Neuronal stem cell (in vitro differentiated cells): Measurements from ENCODE around the gene POLR1G.

ENCODE experiments used
- DNase-seq: peaks from one replicate; pipeline ENCODE4 v3.0.0-alpha.2; 2013; ENCODE audit warnings: low spot score
- H2AFZ ChIP-seq: one replicate; pipeline ENCODE4 v1.6.1; 2013; ENCODE audit warnings: mild to moderate bottlenecking, low read length, inconsistent platforms
- H2AK5ac ChIP-seq: 2 replicates; pipeline ENCODE4 v1.6.1; 2013; ENCODE audit warnings: low read depth, mild to moderate bottlenecking, inconsistent platforms, low read length, moderate library complexity, mixed read lengths
- H2BK120ac ChIP-seq: 2 replicates; pipeline ENCODE4 v1.6.1; 2013; ENCODE audit warnings: low read depth, mild to moderate bottlenecking, inconsistent platforms, low read length, moderate library complexity, mixed read lengths
- H2BK12ac ChIP-seq: one replicate; pipeline ENCODE4 v1.6.1; 2013; ENCODE audit warnings: low read length, inconsistent platforms
- H2BK15ac ChIP-seq: 2 replicates; pipeline ENCODE4 v1.6.1; 2013; ENCODE audit warnings: mild to moderate bottlenecking, low read length, inconsistent platforms, mixed read lengths
- H2BK5ac ChIP-seq: one replicate; pipeline ENCODE4 v1.6.1; 2013; ENCODE audit warnings: inconsistent platforms, mild to moderate bottlenecking, low read length, moderate library complexity
- H3K14ac ChIP-seq: one replicate; pipeline ENCODE4 v1.6.1; 2013; ENCODE audit warnings: low read length, inconsistent platforms
- H3K18ac ChIP-seq: 2 replicates; pipeline ENCODE4 v1.6.1; 2013; ENCODE audit warnings: low read length, inconsistent platforms
- H3K23ac ChIP-seq: 2 replicates; pipeline ENCODE4 v1.6.1; 2013; ENCODE audit warnings: low read depth, mild to moderate bottlenecking, mixed read lengths, low read length, inconsistent platforms; ENCODE audit not compliant: poor library complexity
- H3K27ac ChIP-seq: replicated peaks from 3 replicates; pipeline ENCODE4 v1.5.1; 2013; ENCODE audit warnings: low read length, inconsistent platforms
- H3K27me3 ChIP-seq, 3 experiments: 2 replicates each; pipeline ENCODE4 v1.6.1; 2013; ENCODE audit warnings: low read length in 3 of 3, mild to moderate bottlenecking in 2 of 3, inconsistent platforms in 1 of 3, low read depth in 1 of 3, mixed read lengths in 1 of 3, moderate library complexity in 1 of 3; ENCODE audit not compliant: control insufficient read depth in 3 of 3, insufficient read depth in 3 of 3
- H3K36me3 ChIP-seq, 2 donors: replicated peaks in 1 of 2; 2 replicates each; pipeline ENCODE4 v1.6.1; 2013; ENCODE audit warnings: low read length in 2 of 2; ENCODE audit not compliant: control insufficient read depth in 2 of 2, insufficient read depth in 2 of 2
- H3K4ac ChIP-seq: 2 replicates; pipeline ENCODE4 v1.6.1; 2013; ENCODE audit warnings: inconsistent platforms, mild to moderate bottlenecking, low read length, moderate library complexity
- H3K4me1 ChIP-seq, 2 donors: 1 replicate in 1 of 2; 2 replicates in 1 of 2; pipeline ENCODE4 v1.6.1; 2013; ENCODE audit warnings: low read length in 2 of 2, low read depth in 1 of 2; ENCODE audit not compliant: control insufficient read depth in 2 of 2, insufficient read depth in 1 of 2
- H3K4me2 ChIP-seq: one replicate; pipeline ENCODE4 v1.6.1; 2013; ENCODE audit warnings: mild to moderate bottlenecking, low read length, inconsistent platforms; ENCODE audit not compliant: insufficient read depth, poor library complexity, severe bottlenecking
- H3K4me3 ChIP-seq, 2 donors: 2 replicates each; pipeline ENCODE4 v1.5.1; 2013; ENCODE audit warnings: low read length in 2 of 2, mild to moderate bottlenecking in 2 of 2, inconsistent platforms in 1 of 2, moderate library complexity in 1 of 2
- H3K79me1 ChIP-seq: one replicate; pipeline ENCODE4 v1.6.1; 2013; ENCODE audit warnings: low read depth, mild to moderate bottlenecking, inconsistent platforms, low read length, moderate library complexity
- H3K9ac ChIP-seq: one replicate; pipeline ENCODE4 v1.6.1; 2013; ENCODE audit warnings: mild to moderate bottlenecking, low read depth, low read length, inconsistent platforms; ENCODE audit not compliant: poor library complexity
- H3K9me3 ChIP-seq, 2 donors: replicated peaks in 1 of 2; 2 replicates each; pipeline versions ENCODE3 to v1.6.1; 2013; ENCODE audit warnings: low read length in 2 of 2, mild to moderate bottlenecking in 2 of 2, inconsistent platforms in 1 of 2, low read depth in 1 of 2, mixed read lengths in 1 of 2, moderate library complexity in 1 of 2; ENCODE audit not compliant: control insufficient read depth in 2 of 2, insufficient read depth in 1 of 2
- H4K8ac ChIP-seq: one replicate; pipeline ENCODE4 v1.6.1; 2013; ENCODE audit warnings: low read depth, mild to moderate bottlenecking, inconsistent platforms, low read length, moderate library complexity
- H4K91ac ChIP-seq: one replicate; pipeline ENCODE4 v1.6.1; 2013; ENCODE audit warnings: low read length, low read depth, mild to moderate bottlenecking, inconsistent platforms; ENCODE audit not compliant: poor library complexity
- WGBS, 2 donors: extraction: QIAGEN DNeasy Blood & Tissue Kit; methylation state at CpG; one replicate each; pipeline ENCODE4 v1.1.7; 2013; ENCODE audit warnings: missing lambda C conversion rate in 2 of 2, mixed read lengths in 1 of 2; ENCODE audit not compliant: insufficient read length in 2 of 2, insufficient replicate concordance in 1 of 2; ENCODE audit errors: extremely low coverage in 2 of 2; 5-methylcytosine and 5-hydroxymethylcytosine counted together

POLR1G gene

DNA sequence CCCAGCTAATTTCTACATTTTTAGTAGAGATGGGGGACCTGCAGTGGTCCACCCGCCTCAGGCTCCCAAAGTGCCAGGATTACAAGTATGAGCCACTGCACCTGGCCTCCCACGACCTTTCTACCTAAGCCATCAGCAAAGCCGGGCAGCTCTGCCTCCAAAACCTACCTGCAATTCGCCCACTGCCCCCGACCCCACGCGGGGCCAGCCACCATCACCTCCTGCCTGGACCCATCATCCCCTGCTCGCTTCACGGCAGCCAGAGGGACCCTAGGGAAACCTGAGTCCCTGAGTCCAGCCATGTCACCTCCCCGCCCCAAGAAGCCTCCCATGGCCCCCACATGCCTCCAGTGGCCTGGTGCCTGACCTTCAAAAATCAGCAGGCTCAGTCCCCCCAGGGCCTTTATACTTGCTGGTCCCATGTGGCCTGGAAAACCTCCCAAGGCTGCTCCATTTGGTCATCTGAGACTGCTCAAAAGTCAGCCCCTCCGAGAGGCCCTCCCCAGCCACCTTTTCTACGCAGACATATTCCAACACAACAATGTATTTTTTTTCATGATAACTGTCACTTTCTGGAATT, 48.1 kb upstream of the POLR1G start:
- H2BK15ac ChIP-seq = no peak overlapping the region

DNA sequence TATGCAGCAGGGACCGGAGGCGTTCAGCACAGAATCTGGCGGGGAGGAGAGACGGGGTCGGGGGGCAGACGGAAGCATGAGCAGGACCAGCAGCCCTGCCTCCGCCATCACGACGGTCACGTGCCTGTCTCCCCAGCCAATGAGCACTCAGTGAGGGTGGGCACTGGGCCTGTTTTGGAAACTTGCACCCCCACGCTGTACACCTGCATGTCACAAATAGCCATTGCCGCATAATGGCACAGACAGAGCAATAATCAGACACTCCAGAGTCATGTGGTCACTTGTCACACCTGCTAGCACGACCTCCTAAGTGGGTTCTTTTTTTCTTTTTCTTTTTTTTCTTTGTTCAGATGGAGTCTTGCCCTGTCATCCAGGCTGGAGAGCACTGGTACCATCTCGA, 44.8 kb upstream of the POLR1G start:
- Histone ChIP-seq H3K14ac (no peak overlapping the region), H3K79me1 (peaks cover 10% of the 10 kb centered on the region), H2BK5ac (no peak overlapping the region), H3K27ac (no peak overlapping the region), H4K91ac (no peak overlapping the region), H4K8ac (no peak overlapping the region), H2BK120ac (no peak overlapping the region), H3K4ac (no peak overlapping the region), H3K9ac (no peak overlapping the region), H2BK12ac (no peak overlapping the region), H3K4me2 (no peak overlapping the region), H2AK5ac (no peak overlapping the region), H3K4me1 (no peaks in the 10 kb centered on the region), H3K23ac (peak overlapping the region; percentile 68), H3K9me3 (peaks cover 0 to 2% of the 10 kb centered on the region in 2 donors), H2BK15ac (no peak overlapping the region), H3K27me3 (peaks cover 0 to 2% (median 0%) of the 10 kb centered on the region in 3 experiments), H3K4me3 (no peak overlapping the region), H3K36me3 (peaks cover 54 to 84% of the 10 kb centered on the region in 2 donors), H3K18ac (peak overlapping the region; percentile 36), H2AFZ (no peak overlapping the region)
- DNase-seq = no peak
- WGBS, 2 donors = no CpG with 5 or more reads among the region's 14 CpGs

More for the DNA sequence above, 48.1 kb upstream of the POLR1G start:
- no peak overlapping the region for H3K9ac ChIP-seq
- H3K4me1 ChIP-seq = no peaks in the 10 kb centered on the region
- H2AK5ac ChIP-seq = no peak overlapping the region
- H3K14ac ChIP-seq = no peak overlapping the region
- H3K36me3 ChIP-seq = peaks cover 66 to 87% of the 10 kb centered on the region in 2 donors
- peak overlapping the region; percentile 5 for H2BK5ac ChIP-seq
- H3K27ac ChIP-seq = no peak overlapping the region
- H2AFZ ChIP-seq = no peak overlapping the region
- H3K27me3 ChIP-seq = peaks cover 0 to 2% (median 0%) of the 10 kb centered on the region in 3 experiments
- DNase-seq = no peak
- no peak overlapping the region for H2BK120ac ChIP-seq
- H3K79me1 ChIP-seq = peaks cover 6% of the 10 kb centered on the region
- peak overlapping the region; percentile 85 for H3K23ac ChIP-seq
- no CpG with 5 or more reads among the region's 12 CpGs for WGBS, 2 donors
- H3K4me3 ChIP-seq = no peak overlapping the region
- no peak overlapping the region for H4K91ac ChIP-seq
- H3K4me2 ChIP-seq = no peak overlapping the region
- H2BK12ac ChIP-seq = no peak overlapping the region
- no peak overlapping the region for H3K4ac ChIP-seq
- no peak overlapping the region for H4K8ac ChIP-seq
- peaks cover 0 to 5% of the 10 kb centered on the region in 2 donors for H3K9me3 ChIP-seq
- H3K18ac ChIP-seq = no peak overlapping the region

DNA sequence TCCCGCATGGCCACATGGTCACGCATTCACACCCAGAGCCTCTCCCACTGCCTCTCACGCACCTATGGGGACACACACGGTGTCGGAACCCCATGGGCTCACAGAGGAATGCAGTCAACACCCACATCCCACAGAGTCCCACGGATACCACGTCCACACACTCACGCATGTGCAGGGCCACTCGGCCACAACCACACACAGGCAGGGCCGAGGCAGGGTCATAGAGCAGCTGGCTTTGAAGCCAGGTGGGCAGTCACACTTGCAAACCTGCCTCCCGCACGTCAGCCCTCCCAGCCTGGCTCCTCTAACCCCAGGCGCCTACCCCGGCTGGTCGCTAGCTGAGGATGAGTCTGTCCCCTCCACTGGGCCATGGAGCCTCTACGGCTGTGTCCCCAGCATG, 44.2 kb upstream of the POLR1G start:
- Histone ChIP-seq H4K91ac (no peak overlapping the region), H3K79me1 (peaks cover 10% of the 10 kb centered on the region), H3K4me1 (no peaks in the 10 kb centered on the region), H2AFZ (no peak overlapping the region), H3K4me3 (no peak overlapping the region), H4K8ac (no peak overlapping the region), H2AK5ac (no peak overlapping the region), H3K9me3 (peaks cover 0 to 2% of the 10 kb centered on the region in 2 donors), H3K27me3 (peaks cover 0 to 2% (median 0%) of the 10 kb centered on the region in 3 experiments), H3K27ac (no peak overlapping the region), H2BK12ac (no peak overlapping the region), H2BK5ac (no peak overlapping the region), H3K4me2 (no peak overlapping the region), H3K23ac (peak overlapping the region; percentile 89), H3K9ac (peak overlapping the region; percentile 67), H2BK120ac (no peak overlapping the region), H3K18ac (no peak overlapping the region), H3K36me3 (peaks cover 47 to 80% of the 10 kb centered on the region in 2 donors), H3K14ac (no peak overlapping the region), H3K4ac (no peak overlapping the region), H2BK15ac (no peak overlapping the region)
- DNase-seq = no peak
- WGBS, 2 donors = no CpG with 5 or more reads among the region's 16 CpGs

DNA sequence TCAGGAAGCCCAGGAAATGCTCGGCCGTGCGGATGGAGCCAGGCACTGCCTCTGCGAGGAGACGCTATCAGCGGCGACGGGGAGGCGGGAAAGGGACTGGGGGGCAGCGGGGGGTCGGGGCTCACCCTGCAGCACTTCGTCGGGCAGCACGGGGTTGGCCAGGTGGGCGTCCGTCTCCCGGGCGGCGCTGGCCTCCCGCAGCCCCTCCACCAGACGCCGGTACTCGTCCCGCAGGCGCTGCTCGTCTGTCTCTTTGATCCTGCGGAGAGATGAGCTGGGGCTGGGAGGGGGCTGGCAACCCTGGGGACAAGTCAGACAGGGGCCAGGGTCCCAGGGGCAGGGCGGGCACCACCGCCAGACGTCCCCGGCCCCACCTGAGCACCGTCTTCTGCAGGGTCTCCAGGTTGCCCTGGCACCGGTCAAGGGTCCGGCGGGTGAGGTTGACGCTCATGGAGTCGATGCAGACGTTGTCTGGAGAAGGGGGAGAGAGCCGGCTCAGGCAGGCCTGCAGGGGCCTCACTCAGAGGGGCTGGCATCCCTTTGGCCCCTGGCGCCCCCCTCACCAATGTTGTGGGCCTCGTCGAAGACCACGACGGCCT, 42.5 kb upstream of the POLR1G start:
- H2BK12ac ChIP-seq = no peak overlapping the region
- H2AK5ac ChIP-seq = no peak overlapping the region
- H3K79me1 ChIP-seq = peaks cover 10% of the 10 kb centered on the region
- H3K4me1 ChIP-seq = peaks cover 0 to 3% of the 10 kb centered on the region in 2 donors
- H3K23ac ChIP-seq = peak overlapping the region; percentile 43
- no peak overlapping the region for H2BK120ac ChIP-seq
- WGBS, 2 donors = no CpG with 5 or more reads among the region's 44 CpGs
- H3K27ac ChIP-seq = no peak overlapping the region
- no peak overlapping the region for H2AFZ ChIP-seq
- peaks cover 0 to 2% of the 10 kb centered on the region in 2 donors for H3K9me3 ChIP-seq
- H3K4me2 ChIP-seq = no peak overlapping the region
- H4K8ac ChIP-seq = no peak overlapping the region
- DNase-seq = no peak
- H3K18ac ChIP-seq = no peak overlapping the region
- no peak overlapping the region for H3K4ac ChIP-seq
- peaks cover 0 to 2% (median 0%) of the 10 kb centered on the region in 3 experiments for H3K27me3 ChIP-seq
- no peak overlapping the region for H4K91ac ChIP-seq
- H3K4me3 ChIP-seq = no peak overlapping the region
- no peak overlapping the region for H2BK5ac ChIP-seq
- H3K14ac ChIP-seq = no peak overlapping the region
- H3K9ac ChIP-seq = no peak overlapping the region
- no peak overlapping the region for H2BK15ac ChIP-seq
- peaks cover 41 to 78% of the 10 kb centered on the region in 2 donors for H3K36me3 ChIP-seq
